SK-N-SH treated with all-trans-retinoic acid at 6 μM for 48 hours (cell line): Measurements from ENCODE around the gene AACS.

Experiments
- ARNTL ChIP-seq: fragments of 450-650 bp; formaldehyde crosslinking; IDR thresholded peaks from 2 replicates; pipeline ENCODE4 v1.5.0; 2020; ENCODE audit warnings: low read depth, mild to moderate bottlenecking, moderate library complexity, borderline replicate concordance
- BACH2 ChIP-seq: fragments of 250-450 bp; sonication (Bioruptor Pico); IDR thresholded peaks from 2 replicates; pipeline ENCODE4 v1.9.0; 2021; ENCODE audit warnings: mild to moderate bottlenecking, borderline replicate concordance
- CSDC2 ChIP-seq: fragments of 250-450 bp; sonication (Bioruptor Pico); IDR thresholded peaks from 2 replicates; pipeline ENCODE4 v1.5.0; 2020; ENCODE audit warnings: mild to moderate bottlenecking, moderate library complexity
- CSRNP3 ChIP-seq: fragments of 250-450 bp; sonication (Bioruptor Pico); IDR thresholded peaks from 2 replicates; pipeline ENCODE4 v1.5.1; 2021; ENCODE audit warnings: mild to moderate bottlenecking, moderate library complexity
- ESRRG ChIP-seq: fragments of 250-450 bp; sonication (Bioruptor Pico); IDR thresholded peaks from 2 replicates; pipeline ENCODE4 v1.6.1; 2021; ENCODE audit warnings: mild to moderate bottlenecking
- ISL1 ChIP-seq: fragments of 250-450 bp; sonication (Bioruptor Pico); IDR thresholded peaks from 2 replicates; pipeline ENCODE4 v2.1.2; 2022; ENCODE audit warnings: mild to moderate bottlenecking, moderate library complexity
- PATZ1 ChIP-seq: fragments of 250-450 bp; sonication (Bioruptor Pico); IDR thresholded peaks from 2 replicates; pipeline ENCODE4 v1.8.0; 2020; ENCODE audit warnings: mild to moderate bottlenecking, moderate library complexity, borderline replicate concordance
- RARB ChIP-seq: fragments of 250-450 bp; sonication (Bioruptor Pico); IDR thresholded peaks from 2 replicates; pipeline ENCODE4 v1.8.0; 2021; ENCODE audit warnings: mild to moderate bottlenecking, moderate library complexity
- SNAI2 ChIP-seq: fragments of 250-450 bp; sonication (Bioruptor Pico); IDR thresholded peaks from 2 replicates; pipeline ENCODE4 v1.5.0; 2020; ENCODE audit warnings: mild to moderate bottlenecking, moderate library complexity
- TCF4 ChIP-seq: fragments of 250-450 bp; sonication (Bioruptor Pico); IDR thresholded peaks from 2 replicates; pipeline ENCODE4 v1.8.0; 2021; ENCODE audit warnings: mild to moderate bottlenecking, moderate library complexity, borderline replicate concordance
- TSHZ2 ChIP-seq: fragments of 250-450 bp; sonication (Bioruptor Pico); IDR thresholded peaks from 2 replicates; pipeline ENCODE4 v1.5.0; 2020; ENCODE audit warnings: mild to moderate bottlenecking, moderate library complexity
- ZFP3 ChIP-seq: fragments of 250-450 bp; sonication (Bioruptor Pico); IDR thresholded peaks from 2 replicates; pipeline ENCODE4 v1.5.0; 2020; ENCODE audit warnings: mild to moderate bottlenecking, moderate library complexity
- ZNF70 ChIP-seq: fragments of 450-650 bp; formaldehyde crosslinking; IDR thresholded peaks from 2 replicates; pipeline ENCODE4 v1.5.0; 2020; ENCODE audit warnings: mild to moderate bottlenecking, moderate library complexity

- TF ChIP-seq ESRRG, result no peak
- no peak for TF ChIP-seq ARNTL (CRISPR knock-in tag)
- no peak for TF ChIP-seq TSHZ2 (CRISPR knock-in tag)
- TF ChIP-seq ZNF70, result no peak
- no peak for TF ChIP-seq RARB (CRISPR knock-in tag)
- no peak for TF ChIP-seq PATZ1 (CRISPR knock-in tag)
- TF ChIP-seq TCF4 (CRISPR knock-in tag), result no peak
- TF ChIP-seq CSDC2 (CRISPR knock-in tag), result no peak
- no peak for TF ChIP-seq ISL1 (CRISPR knock-in tag)
- no peak for TF ChIP-seq ZFP3 (CRISPR knock-in tag)
- TF ChIP-seq SNAI2 (CRISPR knock-in tag), result no peak
- TF ChIP-seq CSRNP3 (CRISPR knock-in tag), result no peak
- TF ChIP-seq BACH2 (CRISPR knock-in tag), result no peak
Measured at GRCh38 chr12:125160281-125160955, 95.2 kb downstream of the AACS start.
